CD4-positive, CD25-positive, alpha-beta regulatory T cell (primary cell): ENCODE measurements around the gene FEZF1. TPM values are rescaled to one million over a fixed set of nuclear protein-coding genes. Genes with fewer than 3 reads are reported as not detected.

Experiments used
- ATAC-seq, 2 donors: fragments of 150-1000 bp; cut with Tn5 transposase; one replicate each; pipeline ENCODE4 v1.10.0; 2021; ENCODE audit warnings: low read depth in 2 of 2, moderate number of reproducible peaks in 2 of 2, moderate library complexity in 1 of 2
- DNase-seq, 3 donors: peaks; one replicate each; pipeline versions ENCODE4 v3.0.0 to v3.0.0-alpha.2; 2012 to 2022; ENCODE audit warnings: mixed read lengths in 1 of 3
- H3K27ac ChIP-seq: one replicate; pipeline ENCODE4 v1.7.0; 2013; ENCODE audit warnings: mild to moderate bottlenecking, low read length; ENCODE audit not compliant: insufficient read depth, poor library complexity, severe bottlenecking
- H3K27me3 ChIP-seq: one replicate; pipeline ENCODE4 v1.7.0; 2013; ENCODE audit warnings: low read length; ENCODE audit not compliant: control insufficient read depth, insufficient read depth
- H3K36me3 ChIP-seq: one replicate; pipeline ENCODE4 v1.7.0; 2013; ENCODE audit warnings: mild to moderate bottlenecking, low read length, moderate library complexity; ENCODE audit not compliant: control insufficient read depth, insufficient read depth
- H3K4me1 ChIP-seq: 2 replicates; pipeline ENCODE4 v1.7.0; 2013; ENCODE audit warnings: mild to moderate bottlenecking, low read length; ENCODE audit not compliant: insufficient read depth, control insufficient read depth, poor library complexity, severe bottlenecking
- H3K4me3 ChIP-seq: one replicate; pipeline ENCODE4 v1.7.0; 2013; ENCODE audit warnings: low read depth, mild to moderate bottlenecking, low read length, moderate library complexity
- H3K9me3 ChIP-seq, 2 experiments: 1 replicate in 1 of 2; 2 replicates in 1 of 2; pipeline ENCODE4 v1.7.0; 2013; ENCODE audit warnings: low read length in 2 of 2, mild to moderate bottlenecking in 1 of 2, moderate library complexity in 1 of 2; ENCODE audit not compliant: control insufficient read depth in 2 of 2
- H3K27ac Mint-ChIP-seq, 3 donors: one replicate each; pipeline ENCODE4 v1.8.0; 2020 to 2022; ENCODE audit warnings: mild to moderate bottlenecking in 3 of 3, mixed read lengths in 3 of 3, moderate library complexity in 2 of 3
- H3K27me3 Mint-ChIP-seq: one replicate; pipeline ENCODE4 v1.8.0; 2022; ENCODE audit warnings: mild to moderate bottlenecking, mixed read lengths
- H3K36me3 Mint-ChIP-seq: one replicate; pipeline ENCODE4 v1.8.0; 2020; ENCODE audit warnings: mixed read lengths
- H3K4me1 Mint-ChIP-seq, 4 donors: one replicate each; pipeline ENCODE4 v1.8.0; 2020 to 2022; ENCODE audit warnings: mixed read lengths in 4 of 4, mild to moderate bottlenecking in 1 of 4
- H3K4me3 Mint-ChIP-seq, 4 donors: one replicate each; pipeline ENCODE4 v1.8.0; 2020 to 2022; ENCODE audit warnings: mild to moderate bottlenecking in 4 of 4, mixed read lengths in 4 of 4, moderate library complexity in 3 of 4
- H3K9me3 Mint-ChIP-seq, 7 donors: one replicate each; pipeline ENCODE4 v1.8.0; 2020 to 2022; ENCODE audit warnings: mixed read lengths in 7 of 7, mild to moderate bottlenecking in 3 of 7, moderate library complexity in 2 of 7
- polyA plus RNA-seq, 4 donors: library from polyadenylated mRNA; unstranded; fragments of 300-500 nt; fragmentation: Illumina TruSeq; gene quantifications; one replicate each; pipeline ENCODE4 v1.2.3, GENCODE V29; 2021
- total RNA-seq: library from RNA; stranded (reverse); gene quantifications from one replicate; pipeline ENCODE4 v1.2.3, GENCODE V29; 2022

The FEZF1 gene
- total and polyA plus RNA-seq, 5 donors from 2014 or later, result not detected

DNA sequence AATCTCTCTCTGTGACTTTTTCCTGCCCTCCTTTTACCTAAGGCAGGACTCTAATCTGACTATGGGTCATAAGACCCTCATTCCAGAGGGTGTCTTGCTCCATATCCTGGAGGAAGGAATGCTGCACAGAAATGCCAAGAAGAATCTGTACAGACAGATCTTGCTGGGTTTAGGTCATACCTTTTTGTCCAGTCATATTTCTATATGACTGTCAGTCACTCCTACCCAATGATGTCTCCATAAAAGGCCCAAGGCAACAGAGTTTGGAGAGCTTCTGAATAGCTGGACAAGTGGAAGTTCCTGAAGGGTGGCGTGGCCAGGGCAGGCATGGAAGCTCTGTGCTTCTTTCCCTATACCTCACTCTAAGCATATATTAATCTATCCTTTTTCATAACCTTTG, 47.5 kb downstream of the FEZF1 start:
- Mint-ChIP-seq H3K27me3 (no peaks in the 10 kb centered on the region), H3K4me3 (no peak overlapping the region), H3K36me3 (no peaks in the 10 kb centered on the region), H3K9me3 (peaks cover 0 to 3% (median 0%) of the 10 kb centered on the region in 7 donors), H3K4me1 (no peaks in the 10 kb centered on the region), H3K27ac (no peak overlapping the region)
- Histone ChIP-seq H3K4me1 (no peaks in the 10 kb centered on the region), H3K9me3 (no peaks in the 10 kb centered on the region), H3K27me3 (no peaks in the 10 kb centered on the region), H3K4me3 (no peak overlapping the region), H3K36me3 (no peaks in the 10 kb centered on the region), H3K27ac (no peak overlapping the region)
- ATAC-seq (no peak), DNase-seq (no peak)

DNA sequence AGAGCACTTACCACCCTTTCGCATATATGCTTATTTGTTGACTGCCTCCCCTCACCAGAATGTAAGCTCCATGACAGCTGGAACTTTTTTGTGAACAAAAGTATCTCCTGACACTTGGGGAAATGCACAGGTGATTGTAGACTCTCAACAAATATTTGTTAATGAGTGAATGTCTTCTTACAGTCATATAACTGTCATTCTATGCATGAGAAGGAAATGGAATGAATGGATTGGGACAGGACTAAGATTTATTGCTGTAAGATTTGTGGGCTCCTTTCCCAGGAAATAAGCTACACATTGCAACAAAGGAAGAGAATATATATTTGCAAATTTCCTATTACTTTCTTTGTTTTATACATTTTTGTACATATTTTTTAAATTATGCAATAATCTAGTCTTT, 48.5 kb downstream of the FEZF1 start:
- H3K36me3 ChIP-seq, result no peaks in the 10 kb centered on the region
- no peak overlapping the region for H3K4me3 ChIP-seq
- no peak overlapping the region for H3K4me3 Mint-ChIP-seq
- ATAC-seq (no peak), DNase-seq (no peak)
- no peaks in the 10 kb centered on the region for H3K4me1 ChIP-seq
- H3K27ac Mint-ChIP-seq, result no peak overlapping the region
- H3K4me1 Mint-ChIP-seq, result no peaks in the 10 kb centered on the region
- no peaks in the 10 kb centered on the region for H3K36me3 Mint-ChIP-seq
- H3K9me3 ChIP-seq, result no peaks in the 10 kb centered on the region
- H3K27me3 ChIP-seq, result no peaks in the 10 kb centered on the region
- peaks cover 0 to 2% (median 0%) of the 10 kb centered on the region in 7 donors for H3K9me3 Mint-ChIP-seq
- H3K27me3 Mint-ChIP-seq, result no peaks in the 10 kb centered on the region
- H3K27ac ChIP-seq, result no peak overlapping the region

DNA sequence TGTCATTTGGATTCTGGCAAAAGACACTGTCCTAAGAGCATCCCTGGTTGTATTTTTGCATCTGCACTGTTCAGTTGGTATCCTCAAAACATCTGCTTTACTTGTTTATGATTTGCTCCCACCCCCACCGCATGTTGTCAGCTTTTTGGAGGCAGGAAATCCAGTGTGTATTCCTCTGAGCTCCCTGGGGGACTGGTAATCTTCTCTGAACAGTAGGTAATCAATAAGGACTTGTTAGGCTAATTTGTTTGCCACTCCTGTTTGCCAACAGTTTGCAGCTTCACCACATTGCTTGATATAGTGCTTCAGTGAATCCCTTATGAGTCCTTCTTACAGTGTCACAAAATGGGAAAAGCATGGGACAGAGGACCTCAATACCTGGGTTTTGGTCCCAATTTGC, 49.1 kb downstream of the FEZF1 start:
- no peaks in the 10 kb centered on the region for H3K27me3 ChIP-seq
- no peaks in the 10 kb centered on the region for H3K9me3 ChIP-seq
- ATAC-seq (no peak), DNase-seq (no peak)
- Mint-ChIP-seq H3K27me3 (no peaks in the 10 kb centered on the region), H3K36me3 (no peaks in the 10 kb centered on the region), H3K4me3 (no peak overlapping the region), H3K4me1 (no peaks in the 10 kb centered on the region), H3K9me3 (peaks cover 0 to 2% (median 0%) of the 10 kb centered on the region in 7 donors), H3K27ac (no peak overlapping the region)
- no peaks in the 10 kb centered on the region for H3K4me1 ChIP-seq
- no peak overlapping the region for H3K27ac ChIP-seq
- H3K36me3 ChIP-seq, result no peaks in the 10 kb centered on the region
- H3K4me3 ChIP-seq, result no peak overlapping the region

Other genes starting within 250 kb of the FEZF1 start
- 3.1 TPM for gene AASS, start 160.5 kb downstream of the FEZF1 start, total RNA-seq
- gene AASS, start 160.5 kb downstream of the FEZF1 start, polyA plus RNA-seq, result 1 to 10 TPM; 1.2 to 2.5 (median 1.5) TPM